ENCODE data around the gene GRM7. TPM values are rescaled to one million over a fixed set of nuclear protein-coding genes. Genes with fewer than 3 reads are reported as not detected.

The GRM7 gene
- total RNA-seq, 1 experiment from 2014 or later = not detected

- Histone ChIP-seq H3K4me1 (ENCODE audit: control insufficient read depth in 1 of 2, insufficient read depth in 2 of 2, low read length in 2 of 2) (no peaks in the 10 kb centered on the region), H3K9me2 (ENCODE audit: insufficient read depth) (no peaks in the 10 kb centered on the region), H3K4me2 (ENCODE audit: low read length) (no peak overlapping the region), H3K79me2 (ENCODE audit: insufficient read depth, low read length) (no peaks in the 10 kb centered on the region), H3K4me3 (replicated peaks in 1 of 2; ENCODE audit: low read depth in 1 of 2, low read length in 2 of 2) (no peak overlapping the region), H3K27ac (ENCODE audit: low read depth, low read length) (no peak overlapping the region), H3K9me3 (ENCODE audit: control insufficient read depth in 1 of 2, insufficient read depth in 1 of 2, low read depth in 1 of 2, low read length in 2 of 2) (no peaks in the 10 kb centered on the region), H3K27me3 (ENCODE audit: insufficient read depth, low read length) (no peaks in the 10 kb centered on the region), H4K20me1 (ENCODE audit: insufficient read depth) (no peaks in the 10 kb centered on the region), H2AFZ (ENCODE audit: low read depth, low read length, poor library complexity, severe bottlenecking) (no peak overlapping the region), H3K9ac (ENCODE audit: low read length) (no peak overlapping the region), H3K36me3 (ENCODE audit: control insufficient read depth in 1 of 2, insufficient read depth in 2 of 2, low read length in 2 of 2) (no peaks in the 10 kb centered on the region)
- DNase-seq (ENCODE audit: low read depth, low spot score) (no peak), ATAC-seq (no peak)
- no TSS peak for BruUV-seq (replicated peaks)
- ChIA-PET CTCF (no interaction called here), POLR2A (no interaction called here), RAD21 (ENCODE audit: low non-redundant PET in 1 of 2, low total read pairs in 2 of 2, uncharacterized antibody in 2 of 2, unreplicated experiment in 2 of 2) (no interaction called here)
- TF ChIP-seq EZH2phosphoT487 (IDR thresholded peaks at IDR 0.05; ENCODE audit: borderline replicate concordance) (no peak), CEBPB (IDR thresholded peaks at IDR 0.05; ENCODE audit: low read depth) (no peak), SIN3A (IDR thresholded peaks at IDR 0.05; ENCODE audit: low read depth) (no peak), CBX3 (IDR thresholded peaks at IDR 0.05; ENCODE audit: low read depth) (no peak), JUND (IDR thresholded peaks at IDR 0.05) (no peak), ZNF274 (IDR thresholded peaks at IDR 0.05; ENCODE audit: low read depth, low read length) (no peak), ELF1 (IDR thresholded peaks at IDR 0.05; ENCODE audit: borderline replicate concordance, low read depth) (no peak), RAD21 (IDR thresholded peaks at IDR 0.05; ENCODE audit: low read depth) (no peak), EGR1 (IDR thresholded peaks at IDR 0.05; ENCODE audit: low read depth) (no peak), FOSL1 (IDR thresholded peaks at IDR 0.05; ENCODE audit: low read depth) (no peak), ZFX (IDR thresholded peaks at IDR 0.05) (no peak), REST (IDR thresholded peaks at IDR 0.05; ENCODE audit: low read depth) (no peak), POLR2A (IDR thresholded peaks at IDR 0.05; ENCODE audit: borderline replicate concordance, extremely low read depth, insufficient read depth, insufficient read length) (no peak), ZBTB33 (IDR thresholded peaks at IDR 0.05; ENCODE audit: extremely low read depth, insufficient replicate concordance, low read length) (no peak), MAX (IDR thresholded peaks at IDR 0.05) (no peak), EZH2 (IDR thresholded peaks at IDR 0.05) (no peak), TCF7L2 (IDR thresholded peaks at IDR 0.05; ENCODE audit: borderline replicate concordance, extremely low read depth, insufficient read depth, insufficient read length) (no peak), YY1 (IDR thresholded peaks at IDR 0.05; ENCODE audit: extremely low read depth, insufficient replicate concordance, low read depth, low read length) (no peak)
- TF ChIP-seq, protein P1, sequence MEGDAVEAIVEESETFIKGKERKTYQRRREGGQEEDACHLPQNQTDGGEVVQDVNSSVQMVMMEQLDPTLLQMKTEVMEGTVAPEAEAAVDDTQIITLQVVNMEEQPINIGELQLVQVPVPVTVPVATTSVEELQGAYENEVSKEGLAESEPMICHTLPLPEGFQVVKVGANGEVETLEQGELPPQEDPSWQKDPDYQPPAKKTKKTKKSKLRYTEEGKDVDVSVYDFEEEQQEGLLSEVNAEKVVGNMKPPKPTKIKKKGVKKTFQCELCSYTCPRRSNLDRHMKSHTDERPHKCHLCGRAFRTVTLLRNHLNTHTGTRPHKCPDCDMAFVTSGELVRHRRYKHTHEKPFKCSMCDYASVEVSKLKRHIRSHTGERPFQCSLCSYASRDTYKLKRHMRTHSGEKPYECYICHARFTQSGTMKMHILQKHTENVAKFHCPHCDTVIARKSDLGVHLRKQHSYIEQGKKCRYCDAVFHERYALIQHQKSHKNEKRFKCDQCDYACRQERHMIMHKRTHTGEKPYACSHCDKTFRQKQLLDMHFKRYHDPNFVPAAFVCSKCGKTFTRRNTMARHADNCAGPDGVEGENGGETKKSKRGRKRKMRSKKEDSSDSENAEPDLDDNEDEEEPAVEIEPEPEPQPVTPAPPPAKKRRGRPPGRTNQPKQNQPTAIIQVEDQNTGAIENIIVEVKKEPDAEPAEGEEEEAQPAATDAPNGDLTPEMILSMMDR (IDR thresholded peaks at IDR 0.05 in 2 of 3, conservative IDR thresholded peaks at IDR 0.05 in 1 of 3; ENCODE audit: borderline replicate concordance in 1 of 3, insufficient read depth in 1 of 3, low read depth in 2 of 3, low read length in 2 of 3) = no peak
- intact Hi-C loops (cut with micrococcal nuclease) = no loop called here
These were observed 168.6 kb downstream of the GRM7 start for GRCh38 chr3:7029562-7029961.
